NCI-H1694 treated with DMSO at 0.1 percent for 48 hours (cell line): Measurements from ENCODE around the gene MAPKAP1.

Experiments
- DNase-seq: peaks from one replicate; lab custom pipeline; 2025; lab: John Stamatoyannopoulos, UW

The MAPKAP1 gene

GRCh38 chr9:125483697-125484096 is 223.3 kb downstream of the MAPKAP1 start:
- no peak for DNase-seq

GRCh38 chr9:125479846-125480615 is 227.0 kb downstream of the MAPKAP1 start:
- DNase-seq = no peak

GRCh38 chr9:125477089-125477544 is 229.9 kb downstream of the MAPKAP1 start:
- DNase-seq = no peak

- no peak for DNase-seq
These were observed 230.4 kb downstream of the MAPKAP1 start for GRCh38 chr9:125476645-125477044.

- no peak for DNase-seq
These were observed 231.6 kb downstream of the MAPKAP1 start for GRCh38 chr9:125475385-125475784.

- DNase-seq = no peak
These were observed 233.9 kb downstream of the MAPKAP1 start for GRCh38 chr9:125472926-125473701.

- no peak for DNase-seq
These were observed 234.5 kb downstream of the MAPKAP1 start for GRCh38 chr9:125472562-125472925.

GRCh38 chr9:125470767-125471580 is 236.0 kb downstream of the MAPKAP1 start:
- no peak for DNase-seq

GRCh38 chr9:125470189-125470588 is 236.8 kb downstream of the MAPKAP1 start:
- no peak for DNase-seq

- no peak for DNase-seq
These were observed 238.4 kb downstream of the MAPKAP1 start for GRCh38 chr9:125468646-125469045.

GRCh38 chr9:125467116-125467740 is 239.8 kb downstream of the MAPKAP1 start:
- DNase-seq = no peak

- DNase-seq = no peak
These were observed 240.6 kb downstream of the MAPKAP1 start for GRCh38 chr9:125466411-125466810.

- DNase-seq = no peak
These were observed 242.2 kb downstream of the MAPKAP1 start for GRCh38 chr9:125464591-125465385.

GRCh38 chr9:125463926-125464325 is 243.1 kb downstream of the MAPKAP1 start:
- no peak for DNase-seq

GRCh38 chr9:125462861-125463291 is 244.1 kb downstream of the MAPKAP1 start:
- no peak for DNase-seq

- no peak for DNase-seq
These were observed 245.3 kb downstream of the MAPKAP1 start for GRCh38 chr9:125461636-125462190.

GRCh38 chr9:125460883-125461635 is 245.9 kb downstream of the MAPKAP1 start:
- DNase-seq = no peak

GRCh38 chr9:125460346-125460745 is 246.7 kb downstream of the MAPKAP1 start:
- no peak for DNase-seq

- no peak for DNase-seq
These were observed 249.7 kb downstream of the MAPKAP1 start for GRCh38 chr9:125457357-125457756.

- DNase-seq = no peak
These were observed 251.1 kb downstream of the MAPKAP1 start for GRCh38 chr9:125455876-125456275.
